ENCODE measurements around the gene ESYT2. TPM values are rescaled to one million over a fixed set of nuclear protein-coding genes. Genes with fewer than 3 reads are reported as not detected.

The ESYT2 gene
- total and polyA plus RNA-seq, 9 of the 15 experiments (the other 6 are each of a cell fraction or from before 2014, with no cell fraction given), result 5.8 to 86.9 (median 64.7) TPM

GRCh38 chr7:158828133-158829020 lies 932 bp downstream of the ESYT2 start (continued):
- 0 out of 2 replicates have a peak, but pooled peaks have one; percentile 9 for TF ChIP-seq REST (IDR thresholded peaks at IDR 0.05; ENCODE audit: borderline replicate concordance)
- no peak for TF ChIP-seq REST (CRISPR knock-in tag; IDR thresholded peaks at IDR 0.05; ENCODE audit: low read depth)
- peak; percentile 38; the same call in 1 of the 2 replicates for TF ChIP-seq MTA3 (IDR thresholded peaks at IDR 0.05; ENCODE audit: borderline replicate concordance)
- TF ChIP-seq DDX20 (tag; IDR thresholded peaks at IDR 0.05; ENCODE audit: low read depth), result no peak
- TF ChIP-seq FUS (optimal IDR thresholded peaks at IDR 0.05; ENCODE audit: low read depth, low read length), result no peak
- TF ChIP-seq RREB1 (CRISPR knock-in tag; IDR thresholded peaks at IDR 0.05), result no peak
- no peak for TF ChIP-seq AFF1 (IDR thresholded peaks at IDR 0.05; ENCODE audit: low read depth in 1 of 2, partially characterized antibody in 2 of 2)
- no peak for TF ChIP-seq SOX6 (IDR thresholded peaks at IDR 0.05)

Measured in K562 (cell line).